Effector memory CD4-positive, alpha-beta T cell (primary cell): Measurements from ENCODE around the gene ARHGEF4.

ENCODE experiments used
- DNase-seq, 3 donors: peaks; one replicate each; pipeline ENCODE4 v3.0.0-alpha.2; 2020
- H3K27ac ChIP-seq: 2 replicates; pipeline ENCODE4 v1.7.0; 2013; ENCODE audit warnings: mild to moderate bottlenecking, low read length, moderate library complexity; ENCODE audit not compliant: insufficient read depth, poor library complexity, severe bottlenecking
- H3K27me3 ChIP-seq: replicated peaks from 2 replicates; pipeline ENCODE4 v1.7.0; 2013; ENCODE audit warnings: mild to moderate bottlenecking, low read length; ENCODE audit not compliant: insufficient read depth, control insufficient read depth, poor library complexity, severe bottlenecking
- H3K36me3 ChIP-seq: 2 replicates; pipeline ENCODE4 v1.7.0; 2013; ENCODE audit warnings: mild to moderate bottlenecking, low read length, moderate library complexity; ENCODE audit not compliant: control insufficient read depth, insufficient read depth
- H3K4me1 ChIP-seq: 2 replicates; pipeline ENCODE4 v1.7.0; 2013; ENCODE audit warnings: low read length, mild to moderate bottlenecking; ENCODE audit not compliant: control insufficient read depth, insufficient read depth, poor library complexity, severe bottlenecking
- H3K4me3 ChIP-seq: 2 replicates; pipeline ENCODE4 v1.7.0; 2013; ENCODE audit warnings: low read length, low read depth, mild to moderate bottlenecking; ENCODE audit not compliant: insufficient read depth, poor library complexity, severe bottlenecking
- H3K9me3 ChIP-seq: 2 replicates; pipeline ENCODE4 v1.7.0; 2013; ENCODE audit warnings: mild to moderate bottlenecking, low read length, moderate library complexity; ENCODE audit not compliant: control insufficient read depth

ARHGEF4 gene

DNA sequence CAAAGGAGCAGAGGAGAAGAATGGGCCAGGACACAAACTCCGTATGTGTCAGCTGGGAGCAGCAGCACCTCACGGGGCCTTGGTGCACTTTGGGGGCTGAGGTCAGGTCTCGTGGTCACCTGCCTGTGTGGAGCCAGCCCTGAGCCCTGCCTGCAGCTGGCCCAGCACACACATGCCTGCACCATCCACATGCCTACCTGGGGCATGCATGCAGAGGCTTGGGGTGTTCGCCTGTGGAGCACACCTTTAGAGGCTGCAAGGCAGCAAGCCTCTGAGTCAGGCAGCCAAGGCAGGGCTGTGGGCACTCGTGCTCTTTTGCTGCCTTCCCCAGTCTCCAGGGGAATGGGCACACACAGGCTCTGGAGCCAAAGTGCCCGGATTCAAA, 36.0 kb downstream of the ARHGEF4 start:
- Histone ChIP-seq H3K27ac (no peak overlapping the region), H3K4me3 (no peak overlapping the region), H3K27me3 (no peaks in the 10 kb centered on the region), H3K9me3 (no peaks in the 10 kb centered on the region), H3K4me1 (no peaks in the 10 kb centered on the region), H3K36me3 (no peaks in the 10 kb centered on the region)
- no peak for DNase-seq

DNA sequence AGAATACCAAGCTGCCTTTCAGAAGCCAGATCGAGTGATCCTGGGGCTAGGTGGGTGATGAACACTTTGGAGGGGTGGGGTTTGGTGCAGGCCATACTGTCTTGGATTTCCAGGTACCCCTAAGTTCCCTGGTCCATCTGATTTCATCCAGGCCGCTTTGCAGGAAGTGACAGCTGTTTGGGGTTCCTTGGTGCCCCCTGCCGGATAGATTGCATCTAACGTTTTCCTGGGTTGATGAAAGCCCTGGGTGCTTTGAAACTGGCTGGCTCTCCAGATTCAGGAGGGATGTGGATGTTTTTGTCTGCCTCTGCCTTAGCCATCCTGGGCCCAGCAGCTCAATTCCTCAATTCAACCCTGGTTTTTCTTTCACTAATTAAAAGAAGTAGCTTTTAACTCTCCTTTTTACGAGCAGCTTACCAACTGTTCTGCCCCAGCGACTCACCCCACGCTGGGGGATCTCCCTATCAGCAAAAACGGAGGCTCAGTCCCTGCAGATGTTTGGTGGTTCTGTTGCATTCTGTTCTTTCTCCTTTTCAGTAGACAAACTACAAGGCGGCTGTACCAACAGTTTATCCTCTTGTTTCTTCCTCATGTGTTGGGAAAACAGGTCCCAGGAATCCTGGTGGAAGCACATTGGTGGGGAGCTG, 37.1 kb downstream of the ARHGEF4 start:
- H3K27me3 ChIP-seq = no peaks in the 10 kb centered on the region
- H3K4me3 ChIP-seq = no peak overlapping the region
- DNase-seq = peak; percentile 30 to 54 (median 40)
- no peak overlapping the region for H3K27ac ChIP-seq
- no peaks in the 10 kb centered on the region for H3K4me1 ChIP-seq
- H3K36me3 ChIP-seq = no peaks in the 10 kb centered on the region
- H3K9me3 ChIP-seq = no peaks in the 10 kb centered on the region

DNA sequence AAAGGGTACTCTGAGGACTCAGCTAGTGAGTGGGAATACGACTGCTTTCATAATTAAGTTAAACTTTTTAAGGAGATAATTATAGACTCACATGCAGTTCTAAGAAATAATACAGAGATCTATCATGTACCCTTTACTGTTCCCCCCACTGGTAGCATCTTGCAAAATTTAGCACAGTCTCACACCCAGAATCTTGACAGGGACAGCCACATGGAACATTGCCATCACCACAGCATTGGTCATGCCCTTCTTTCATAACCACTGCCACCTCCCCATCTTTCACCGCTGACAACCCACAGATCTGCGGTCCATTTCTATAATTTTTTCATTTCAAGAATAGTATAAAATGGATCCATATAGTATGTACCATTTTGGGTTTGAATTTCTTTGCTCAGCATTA, 37.8 kb downstream of the ARHGEF4 start:
- Histone ChIP-seq H3K4me1 (no peaks in the 10 kb centered on the region), H3K36me3 (no peaks in the 10 kb centered on the region), H3K27me3 (no peaks in the 10 kb centered on the region), H3K27ac (no peak overlapping the region), H3K4me3 (no peak overlapping the region), H3K9me3 (no peaks in the 10 kb centered on the region)
- no peak for DNase-seq

DNA sequence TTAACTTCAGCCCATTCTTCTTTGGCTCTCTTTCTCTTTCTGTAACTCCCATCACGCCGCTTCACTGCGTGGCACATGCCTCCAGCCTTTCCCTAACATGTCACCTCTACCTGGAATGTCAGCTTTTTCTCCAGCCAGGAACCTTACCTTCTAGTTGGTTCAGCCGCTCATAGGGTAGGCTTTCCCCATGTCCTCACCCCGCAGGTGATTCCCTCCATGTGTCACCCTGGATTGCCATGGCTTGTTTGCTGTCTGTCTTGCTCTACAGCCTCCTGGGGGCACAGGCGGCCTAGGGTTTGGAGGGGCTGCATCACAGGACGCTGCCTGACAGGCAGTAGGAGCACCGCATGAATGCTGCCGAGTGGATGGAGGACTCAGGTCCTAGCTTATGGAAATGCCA, 39.2 kb downstream of the ARHGEF4 start:
- no peak overlapping the region for H3K4me3 ChIP-seq
- no peak overlapping the region for H3K27ac ChIP-seq
- H3K36me3 ChIP-seq = no peaks in the 10 kb centered on the region
- H3K4me1 ChIP-seq = no peaks in the 10 kb centered on the region
- H3K27me3 ChIP-seq = no peaks in the 10 kb centered on the region
- H3K9me3 ChIP-seq = no peaks in the 10 kb centered on the region
- no peak for DNase-seq

- no peaks in the 10 kb centered on the region for H3K9me3 ChIP-seq
- no peak overlapping the region for H3K4me3 ChIP-seq
- no peaks in the 10 kb centered on the region for H3K36me3 ChIP-seq
- no peaks in the 10 kb centered on the region for H3K27me3 ChIP-seq
- no peaks in the 10 kb centered on the region for H3K4me1 ChIP-seq
- H3K27ac ChIP-seq = no peak overlapping the region
- DNase-seq = no peak
These were observed 40.5 kb downstream of the ARHGEF4 start for GRCh38 chr2:130877258-130877657.

GRCh38 chr2:130878316-130878715, 41.6 kb downstream of the ARHGEF4 start:
- Histone ChIP-seq H3K4me1 (no peaks in the 10 kb centered on the region), H3K4me3 (no peak overlapping the region), H3K9me3 (no peaks in the 10 kb centered on the region), H3K27ac (no peak overlapping the region), H3K27me3 (no peaks in the 10 kb centered on the region), H3K36me3 (no peaks in the 10 kb centered on the region)
- DNase-seq = no peak

GRCh38 chr2:130878933-130879332, 42.2 kb downstream of the ARHGEF4 start:
- H3K9me3 ChIP-seq = no peaks in the 10 kb centered on the region
- H3K4me3 ChIP-seq = no peak overlapping the region
- no peaks in the 10 kb centered on the region for H3K27me3 ChIP-seq
- H3K27ac ChIP-seq = no peak overlapping the region
- H3K36me3 ChIP-seq = no peaks in the 10 kb centered on the region
- no peaks in the 10 kb centered on the region for H3K4me1 ChIP-seq
- no peak for DNase-seq

DNA sequence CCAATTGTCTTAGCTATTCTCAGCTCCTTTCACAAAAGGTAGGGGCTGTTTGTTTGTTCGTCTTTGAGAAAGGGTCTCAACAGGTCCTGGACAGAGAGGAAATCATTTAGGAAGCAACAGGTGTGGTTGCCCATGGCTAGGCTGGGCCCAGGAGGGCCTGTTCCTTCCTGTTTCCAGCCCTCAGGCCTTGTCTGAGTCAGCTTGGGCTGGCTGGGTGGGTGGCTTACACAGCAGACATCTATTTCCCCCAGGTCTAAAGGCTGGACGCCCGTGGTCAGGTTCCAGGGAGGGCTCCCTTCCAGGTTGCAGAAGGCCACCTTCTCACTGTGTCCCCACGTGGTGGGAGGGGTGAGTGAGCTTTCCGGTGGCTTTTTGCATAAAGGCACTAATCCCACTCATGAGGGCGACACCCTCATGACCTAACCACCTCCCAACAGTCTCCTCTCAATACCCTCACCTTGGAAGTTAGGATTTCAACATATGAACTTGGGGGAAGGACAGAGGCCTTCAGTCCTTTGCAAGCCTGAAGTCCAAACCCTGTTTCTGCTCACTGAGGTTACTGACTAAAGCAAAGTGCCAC, 45.5 kb downstream of the ARHGEF4 start:
- Histone ChIP-seq H3K36me3 (no peaks in the 10 kb centered on the region), H3K4me1 (no peaks in the 10 kb centered on the region), H3K4me3 (no peak overlapping the region), H3K27me3 (no peaks in the 10 kb centered on the region), H3K9me3 (no peaks in the 10 kb centered on the region), H3K27ac (no peak overlapping the region)
- DNase-seq = no peak

GRCh38 chr2:130882991-130883390, 46.3 kb downstream of the ARHGEF4 start:
- DNase-seq = no peak
- Histone ChIP-seq H3K27ac (no peak overlapping the region), H3K36me3 (no peaks in the 10 kb centered on the region)

GRCh38 chr2:130883496-130883895, 46.8 kb downstream of the ARHGEF4 start:
- Histone ChIP-seq H3K36me3 (no peaks in the 10 kb centered on the region), H3K4me1 (no peaks in the 10 kb centered on the region), H3K9me3 (no peaks in the 10 kb centered on the region), H3K27me3 (no peaks in the 10 kb centered on the region), H3K4me3 (no peak overlapping the region), H3K27ac (no peak overlapping the region)
- no peak for DNase-seq

More at GRCh38 chr2:130882991-130883390, 46.3 kb downstream of the ARHGEF4 start:
- no peaks in the 10 kb centered on the region for H3K27me3 ChIP-seq
- no peaks in the 10 kb centered on the region for H3K9me3 ChIP-seq
- no peaks in the 10 kb centered on the region for H3K4me1 ChIP-seq
- no peak overlapping the region for H3K4me3 ChIP-seq
